Transverse colon (tissue), 4 donors: ENCODE data around the gene SETD5. TPM values are rescaled to one million over a fixed set of nuclear protein-coding genes. Genes with fewer than 3 reads are reported as not detected.

ENCODE experiments used
- DNase-seq: peaks from one replicate; pipeline ENCODE4 v3.0.0-alpha.2; 2019
- H3K27ac ChIP-seq, 4 donors: fragments of 200-600 bp; sonication (generic); 2 replicates each; pipeline ENCODE4 v1.5.1; 2016 to 2018; ENCODE audit warnings: inconsistent platforms in 4 of 4
- H3K27me3 ChIP-seq: fragments of 200-600 bp; sonication (generic); 2 replicates; pipeline ENCODE4 v1.5.1; 2017; ENCODE audit warnings: inconsistent platforms
- H3K36me3 ChIP-seq, 4 donors: fragments of 200-600 bp; sonication (generic); 2 replicates each; pipeline ENCODE4 v1.5.1; 2017 to 2019; ENCODE audit warnings: inconsistent platforms in 4 of 4
- H3K4me1 ChIP-seq, 4 donors: fragments of 200-600 bp; sonication (generic); 2 replicates each; pipeline ENCODE4 v1.5.1; 2017 to 2020; ENCODE audit warnings: inconsistent platforms in 4 of 4
- H3K4me3 ChIP-seq, 4 donors: fragments of 200-600 bp; sonication (generic); 1 replicate in 1 of 4; 2 replicates in 3 of 4; pipeline versions ENCODE4 v1.5.1 to v1.6.1; 2017 to 2019; ENCODE audit warnings: inconsistent platforms in 4 of 4
- H3K9me3 ChIP-seq, 2 donors: fragments of 200-600 bp; sonication (generic); 2 replicates each; pipeline ENCODE4 v1.5.1; 2017 to 2019; ENCODE audit warnings: inconsistent platforms in 2 of 2
- EP300 ChIP-seq: sonication (generic); formaldehyde crosslinking; IDR thresholded peaks from one replicate; pipeline ENCODE4 v1.6.1; 2017; ENCODE audit warnings: antibody characterized with exemption, low read depth
- POLR2A ChIP-seq: fragments of 450-650 bp; IDR thresholded peaks from one replicate; pipeline ENCODE4 v1.6.1; 2016; ENCODE audit warnings: antibody characterized with exemption, mild to moderate bottlenecking, moderate library complexity
- POLR2AphosphoS5 ChIP-seq, 3 donors: sonication (generic); formaldehyde crosslinking; IDR thresholded peaks; one replicate each; pipeline ENCODE4 v1.6.1; 2016; ENCODE audit warnings: antibody characterized with exemption in 3 of 3
- WGBS, 2 donors: methylation state at CpG; one replicate each; pipeline ENCODE4 v1.1.5; 2018; ENCODE audit warnings: low coverage in 1 of 2; 5-methylcytosine and 5-hydroxymethylcytosine counted together
- in situ Hi-C, 4 donors: fragments of 200-750 bp; cut with MboI; loops; one replicate each; pipeline versions ENCODE4 v1.15.0 to v1.15.1; 2017; ENCODE audit warnings: low sequenced_read_pairs in 3 of 4, low pct_ligation_motif_present in 1 of 4, low pct_unique_long_range_greater_than_20kb in 1 of 4
- intact Hi-C: fragments of 100-400 bp; cut with DNase I; formaldehyde crosslinking; loops from one replicate; pipeline ENCODE4 v1.15.1; 2023; ENCODE audit warnings: low total_unique reads
- total RNA-seq, 4 donors: library from RNA; depleted of rRNA; stranded (reverse); fragments of >200 nt; gene quantifications; one replicate each; pipeline ENCODE4 v1.1.0, GENCODE V29; 2016
- TF ChIP-seq, protein P1 (sequence below), 5 experiments: fragments of 200-600 bp in 3 of 5; fragments of 450-650 bp in 2 of 5; sonication (generic) in 3 of 5; IDR thresholded peaks; 1 replicate in 2 of 5; 2 replicates in 3 of 5; pipeline ENCODE4 v1.5.1; 2016 to 2017; ENCODE audit warnings: antibody characterized with exemption in 5 of 5, inconsistent platforms in 3 of 5, mild to moderate bottlenecking in 2 of 5, moderate library complexity in 1 of 5

SETD5 gene
- total RNA-seq, 4 donors from 2014 or later = 70.6 to 161 (median 129) TPM

DNA sequence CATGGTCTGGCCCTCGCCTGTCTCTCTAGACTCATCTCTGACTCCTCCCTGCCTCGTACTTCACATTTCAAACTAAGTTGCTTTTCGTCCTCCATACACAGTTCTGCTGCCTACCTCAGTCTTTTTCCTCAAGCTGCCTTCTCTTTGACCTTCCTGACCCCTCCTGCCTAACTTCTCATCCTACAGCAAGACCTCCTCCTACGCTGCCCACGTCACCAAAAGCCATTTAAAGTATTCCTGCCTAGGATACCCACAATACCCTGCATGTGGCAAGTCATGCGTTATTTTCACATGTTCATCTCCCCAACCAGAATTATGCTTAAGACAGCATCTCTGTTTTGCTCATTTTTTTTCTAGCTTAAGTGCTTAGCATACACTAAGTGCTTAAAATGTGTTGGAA lies 99.5 kb downstream of the SETD5 start:
- intact Hi-C loops = no loop called here
- Histone ChIP-seq H3K36me3 (no peaks in the 10 kb centered on the region), H3K27me3 (peaks cover 34% of the 10 kb centered on the region), H3K9me3 (no peaks in the 10 kb centered on the region), H3K27ac (no peak overlapping the region), H3K4me3 (no peak overlapping the region), H3K4me1 (peaks cover 0 to 10% (median 8%) of the 10 kb centered on the region in 4 donors)
- DNase-seq = no peak
- in situ Hi-C loops = no loop called here
- TF ChIP-seq POLR2A (no peak), EP300 (no peak), POLR2AphosphoS5 (IDR thresholded peaks at IDR 0.05) (no peak)
- TF ChIP-seq, protein P1, sequence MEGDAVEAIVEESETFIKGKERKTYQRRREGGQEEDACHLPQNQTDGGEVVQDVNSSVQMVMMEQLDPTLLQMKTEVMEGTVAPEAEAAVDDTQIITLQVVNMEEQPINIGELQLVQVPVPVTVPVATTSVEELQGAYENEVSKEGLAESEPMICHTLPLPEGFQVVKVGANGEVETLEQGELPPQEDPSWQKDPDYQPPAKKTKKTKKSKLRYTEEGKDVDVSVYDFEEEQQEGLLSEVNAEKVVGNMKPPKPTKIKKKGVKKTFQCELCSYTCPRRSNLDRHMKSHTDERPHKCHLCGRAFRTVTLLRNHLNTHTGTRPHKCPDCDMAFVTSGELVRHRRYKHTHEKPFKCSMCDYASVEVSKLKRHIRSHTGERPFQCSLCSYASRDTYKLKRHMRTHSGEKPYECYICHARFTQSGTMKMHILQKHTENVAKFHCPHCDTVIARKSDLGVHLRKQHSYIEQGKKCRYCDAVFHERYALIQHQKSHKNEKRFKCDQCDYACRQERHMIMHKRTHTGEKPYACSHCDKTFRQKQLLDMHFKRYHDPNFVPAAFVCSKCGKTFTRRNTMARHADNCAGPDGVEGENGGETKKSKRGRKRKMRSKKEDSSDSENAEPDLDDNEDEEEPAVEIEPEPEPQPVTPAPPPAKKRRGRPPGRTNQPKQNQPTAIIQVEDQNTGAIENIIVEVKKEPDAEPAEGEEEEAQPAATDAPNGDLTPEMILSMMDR (IDR thresholded peaks at IDR 0.05) = no peak
- 72 to 74% methylated on average over 5 to 6 of the region's 6 CpGs for WGBS, 2 donors

DNA sequence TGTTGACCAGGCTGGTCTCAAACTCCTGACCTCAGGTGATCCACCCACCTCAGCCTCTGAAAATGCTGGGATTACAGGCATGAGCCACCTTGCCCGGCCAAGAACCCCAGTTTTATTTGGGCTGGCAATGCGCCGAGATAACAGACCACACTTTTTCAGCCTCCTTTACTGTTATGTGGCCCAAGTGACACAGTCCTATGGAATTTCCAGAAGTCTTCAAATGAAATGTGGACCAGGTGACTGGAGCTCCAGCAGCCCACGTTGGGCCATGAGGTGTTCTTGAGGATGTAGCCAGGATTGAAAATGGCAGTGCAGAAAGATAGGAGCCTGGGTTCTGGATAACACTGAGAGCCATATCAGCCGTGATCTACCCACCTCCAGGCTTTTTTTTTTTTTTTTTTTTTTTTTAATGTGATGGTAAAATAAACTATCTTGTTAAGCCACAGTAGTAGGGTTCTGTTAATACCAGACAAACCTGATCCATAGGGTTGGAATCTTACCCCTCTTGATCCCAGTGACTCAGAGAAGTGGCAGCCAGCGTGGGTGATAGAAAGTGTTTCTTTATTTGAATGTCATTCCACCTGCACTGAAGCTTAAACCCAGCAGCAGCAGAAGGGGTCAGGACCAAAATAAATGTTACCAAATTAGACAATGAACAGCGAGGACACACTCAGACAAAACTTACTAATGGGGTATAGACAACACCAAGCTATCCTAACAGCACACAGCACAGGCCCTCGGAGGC lies 100.6 kb downstream of the SETD5 start:
- no peak for DNase-seq
- no peak overlapping the region for H3K27ac ChIP-seq
- no peak overlapping the region for H3K4me3 ChIP-seq
- no peaks in the 10 kb centered on the region for H3K36me3 ChIP-seq
- no peaks in the 10 kb centered on the region for H3K9me3 ChIP-seq
- intact Hi-C loops = no loop called here
- 73 to 83% methylated on average over 3 to 8 of the region's 8 CpGs for WGBS, 2 donors
- no peak for TF ChIP-seq POLR2A
- no peak for TF ChIP-seq EP300
- TF ChIP-seq, protein P1 (IDR thresholded peaks at IDR 0.05) = no peak
- TF ChIP-seq POLR2AphosphoS5 (IDR thresholded peaks at IDR 0.05) = no peak
- H3K27me3 ChIP-seq = peaks cover 41% of the 10 kb centered on the region
- H3K4me1 ChIP-seq = peaks cover 0 to 10% (median 8%) of the 10 kb centered on the region in 4 donors
- in situ Hi-C loops = no loop called here

DNA sequence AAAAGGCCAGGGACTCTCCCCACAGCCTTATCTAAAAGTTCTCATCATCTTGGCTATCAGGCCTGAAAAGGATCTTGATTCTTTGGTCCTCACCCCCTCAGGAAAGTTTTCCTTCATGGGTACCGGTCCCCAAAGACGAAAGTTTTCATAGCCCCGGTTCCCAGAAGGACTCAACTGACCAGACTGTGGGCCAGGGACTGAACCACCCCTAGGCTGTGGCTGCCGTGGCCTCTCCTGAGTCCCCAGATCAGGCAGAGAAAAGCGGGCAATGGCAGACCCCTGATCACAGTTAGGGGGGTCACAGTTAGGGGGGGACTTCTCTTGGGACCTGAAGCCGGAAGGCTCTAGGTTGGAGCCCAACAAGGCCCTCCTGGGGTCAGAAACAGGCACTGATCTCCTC lies 101.4 kb downstream of the SETD5 start:
- in situ Hi-C loops = no loop called here
- WGBS, 2 donors = 88% methylated on average over 6 of the region's 6 CpGs; no CpG with 5 or more reads in 1 of the 2 donors

GRCh38 chr3:9499455-9500107 lies 102.2 kb downstream of the SETD5 start:
- H3K9me3 ChIP-seq = no peaks in the 10 kb centered on the region
- H3K36me3 ChIP-seq = no peaks in the 10 kb centered on the region
- H3K4me3 ChIP-seq = no peak overlapping the region
- H3K4me1 ChIP-seq = peaks cover 0 to 10% (median 8%) of the 10 kb centered on the region in 4 donors
- in situ Hi-C loops = no loop called here
- whole genome bisulfite sequencing, 2 donors = 27 to 28% methylated on average over 17 to 19 of the region's 19 CpGs
- TF ChIP-seq POLR2AphosphoS5 (IDR thresholded peaks at IDR 0.05) = no peak
- TF ChIP-seq, protein P1 (IDR thresholded peaks at IDR 0.05) = no peak
- TF ChIP-seq POLR2A = no peak
- TF ChIP-seq EP300 = no peak
- no peak for DNase-seq
- H3K27ac ChIP-seq = no peak overlapping the region
- H3K27me3 ChIP-seq = peaks cover 41% of the 10 kb centered on the region
- intact Hi-C loops = loop anchor here (5.0 kb wide), 1 partner anchor 1243 kb away; no protein-coding TSS in a partner anchor

More for the DNA sequence above, 101.4 kb downstream of the SETD5 start:
- intact Hi-C loops = no loop called here
- Histone ChIP-seq H3K27ac (no peak overlapping the region), H3K36me3 (no peaks in the 10 kb centered on the region), H3K4me3 (no peak overlapping the region), H3K9me3 (no peaks in the 10 kb centered on the region), H3K4me1 (peaks cover 0 to 10% (median 8%) of the 10 kb centered on the region in 4 donors), H3K27me3 (peaks cover 41% of the 10 kb centered on the region)
- no peak for TF ChIP-seq POLR2AphosphoS5 (IDR thresholded peaks at IDR 0.05)
- no peak for TF ChIP-seq EP300
- TF ChIP-seq, protein P1 (IDR thresholded peaks at IDR 0.05) = no peak
- TF ChIP-seq POLR2A = no peak
- no peak for DNase-seq
